Measurements from ENCODE around the gene RPL34.

- no peak for TF ChIP-seq CTCF (IDR thresholded peaks at IDR 0.05)
- no peak for TF ChIP-seq ZFX (IDR thresholded peaks at IDR 0.05; ENCODE audit: borderline replicate concordance)
These were observed 14.8 kb downstream of the RPL34 start for GRCh38 chr4:108635070-108635655.

All from 22Rv1 (cell line).